Erythroblast (primary cell): Measurements from ENCODE around the gene MCRS1.

ENCODE experiments used
- GATA1 ChIP-seq: IDR thresholded peaks from 2 replicates; pipeline ENCODE4 v1.6.1; 2011; ENCODE audit warnings: low read depth, mild to moderate bottlenecking, control low read depth, low read length, moderate library complexity
- POLR2A ChIP-seq: IDR thresholded peaks from 2 replicates; pipeline ENCODE4 v1.6.1; 2011; ENCODE audit warnings: mild to moderate bottlenecking, low read length

- TF ChIP-seq POLR2A (no peak), GATA1 (no peak)
Observed at GRCh38 chr12:49616533-49617219, 48.7 kb upstream of the MCRS1 start.
